GM12865 (cell line): ENCODE measurements around the gene GOLGA2.
A peak's percentile ranks its signal among the peaks of the same experiment; 100 is the strongest.

Experiments
- DNase-seq: peaks from one replicate; pipeline ENCODE4 v3.0.0; 2010; ENCODE audit warnings: low read depth
- H3K4me3 ChIP-seq: 2 replicates; pipeline ENCODE4 v1.5.1; 2011; ENCODE audit warnings: mild to moderate bottlenecking, low read depth, low read length, control low read depth
- CTCF ChIP-seq: IDR thresholded peaks from 2 replicates; pipeline ENCODE4 v1.5.1; 2011; ENCODE audit warnings: low read length, control low read depth, low read depth, inconsistent platforms; ENCODE audit not compliant: insufficient read depth; ENCODE audit errors: missing control alignments

Gene GOLGA2

GRCh38 chr9:128215491-128216409 is 60.1 kb downstream of the GOLGA2 start:
- no peak for TF ChIP-seq CTCF
- H3K4me3 ChIP-seq = no peak overlapping the region
- peak; percentile 45 for DNase-seq

- TF ChIP-seq CTCF = no peak
- H3K4me3 ChIP-seq = no peak overlapping the region
- no peak for DNase-seq
Observed at GRCh38 chr9:128214571-128215490, 61.0 kb downstream of the GOLGA2 start.

DNA sequence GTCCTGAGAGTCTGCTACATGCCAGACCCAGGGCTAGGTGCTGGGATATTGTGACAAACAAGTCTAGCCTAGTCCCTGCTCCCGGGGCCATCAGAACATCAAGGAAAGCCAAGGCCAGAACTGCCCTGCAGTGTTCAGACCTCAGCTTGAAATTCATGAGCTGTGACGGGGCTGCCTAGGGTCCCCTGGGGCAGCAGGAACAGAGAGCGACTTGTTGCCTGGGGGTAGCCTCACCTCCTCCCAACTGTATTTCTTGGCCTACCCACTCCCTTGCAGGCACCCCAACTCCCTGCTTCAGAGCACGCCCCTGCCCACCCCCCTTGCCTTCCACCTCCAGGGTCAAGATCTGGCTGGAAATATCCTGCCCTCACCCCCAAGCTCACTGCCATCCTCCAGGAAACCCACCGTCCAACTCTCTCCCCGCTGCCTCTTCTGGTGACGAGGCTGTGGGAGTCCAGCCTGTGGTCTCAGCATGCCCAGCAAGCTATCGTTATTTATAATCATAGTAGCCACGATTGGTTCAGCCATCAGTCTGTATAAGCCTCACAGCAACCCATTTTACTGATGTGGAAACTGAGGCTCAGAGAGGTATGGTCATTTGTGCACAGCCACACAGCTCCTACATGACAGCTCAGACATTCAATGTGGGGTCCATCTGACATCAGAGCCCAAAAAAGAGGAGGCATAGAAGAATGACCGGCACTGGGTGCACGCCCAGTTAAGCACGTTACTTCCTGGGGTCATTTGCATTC is 61.9 kb downstream of the GOLGA2 start:
- no peak for DNase-seq
- H3K4me3 ChIP-seq = no peak overlapping the region
- TF ChIP-seq CTCF = no peak

DNA sequence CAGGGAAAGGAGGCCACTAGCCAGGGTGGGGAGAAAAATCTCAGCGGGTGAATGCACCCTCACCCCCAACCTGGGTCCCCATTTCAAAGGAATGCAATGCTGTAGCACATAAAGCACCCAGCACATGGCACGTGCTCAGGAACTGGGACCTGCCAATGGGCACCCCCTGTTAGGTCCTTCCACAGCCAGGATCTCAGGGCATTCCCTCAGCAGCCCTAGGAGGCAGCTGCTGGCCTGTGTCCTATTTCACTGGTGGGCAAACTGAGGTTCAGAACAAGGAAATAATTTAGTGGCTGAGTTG is 63.9 kb downstream of the GOLGA2 start:
- no peak overlapping the region for H3K4me3 ChIP-seq
- no peak for DNase-seq
- TF ChIP-seq CTCF = no peak

DNA sequence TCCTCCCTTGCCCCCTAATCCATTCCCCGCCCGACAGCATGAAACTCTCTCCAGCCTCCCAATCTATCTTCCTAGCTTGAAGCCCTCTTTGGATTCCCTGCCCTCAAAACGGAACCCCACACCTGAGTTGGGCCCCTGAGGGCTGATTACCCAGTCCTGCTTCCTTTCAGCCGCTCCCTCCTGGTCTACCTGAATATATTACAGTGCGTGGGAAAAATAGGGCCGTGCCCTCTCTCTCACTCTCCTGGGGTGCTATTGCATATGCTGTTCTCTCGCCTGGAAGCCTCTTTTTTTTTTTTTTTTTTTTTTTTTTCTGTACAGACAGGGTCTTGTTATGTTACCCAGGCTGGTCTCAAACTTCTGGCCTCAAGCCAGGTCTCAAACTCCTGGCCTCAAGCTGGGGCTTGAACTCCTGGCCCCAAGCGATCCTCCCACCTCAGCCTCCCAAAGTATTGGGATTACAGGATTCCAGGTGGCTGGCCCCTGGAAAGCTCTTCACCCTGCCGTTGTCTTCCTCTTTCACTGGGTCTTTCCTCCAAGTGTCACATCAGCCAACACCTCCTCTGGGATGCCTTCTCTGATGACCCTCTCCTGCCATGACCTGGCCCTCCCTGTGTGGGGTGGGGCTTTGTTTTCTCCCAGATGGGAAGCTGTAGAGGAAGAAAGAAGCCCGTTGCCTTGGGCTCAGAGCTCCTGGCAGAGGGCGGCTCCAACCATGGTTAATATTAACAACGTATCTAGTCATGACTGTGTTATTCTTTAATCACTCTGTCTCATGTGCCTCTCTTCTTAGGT is 64.4 kb downstream of the GOLGA2 start:
- no peak overlapping the region for H3K4me3 ChIP-seq
- DNase-seq = no peak
- no peak for TF ChIP-seq CTCF
